GM23338 (cell line): Measurements from ENCODE around the gene CAMSAP2. TPM values are rescaled to one million over a fixed set of nuclear protein-coding genes. Genes with fewer than 3 reads are reported as not detected.

Experiments
- ATAC-seq: fragments of 200-7000 bp; cut with Tn5 transposase; 3 replicates; pipeline ENCODE4 v1.9.1; 2020
- DNase-seq: peaks from one replicate; pipeline ENCODE4 v3.0.0-alpha.2; 2015; ENCODE audit warnings: low spot score
- H2AFZ ChIP-seq: fragments of 200-600 bp; sonication (generic); 2 replicates; pipeline ENCODE4 v1.8.0; 2016; ENCODE audit warnings: antibody characterized with exemption, mild to moderate bottlenecking, moderate library complexity
- H3F3A ChIP-seq: fragments of 200-600 bp; sonication (generic); replicated peaks from 2 replicates; pipeline ENCODE4 v1.8.0; 2017; ENCODE audit warnings: antibody characterized with exemption, mixed run types, low read depth
- H3K27ac ChIP-seq: fragments of 200-600 bp; sonication (generic); 2 replicates; pipeline ENCODE4 v1.6.1; 2016; ENCODE audit warnings: low read depth
- H3K27me3 ChIP-seq: fragments of 200-600 bp; sonication (generic); 2 replicates; pipeline ENCODE4 v1.8.0; 2016; ENCODE audit warnings: mild to moderate bottlenecking, mixed run types, moderate library complexity; ENCODE audit not compliant: insufficient read depth
- H3K36me3 ChIP-seq: fragments of 200-600 bp; sonication (generic); 2 replicates; pipeline ENCODE4 v1.8.0; 2016; ENCODE audit warnings: mild to moderate bottlenecking; ENCODE audit not compliant: insufficient read depth
- H3K4me1 ChIP-seq: fragments of 200-600 bp; sonication (generic); 2 replicates; pipeline ENCODE4 v1.8.0; 2016; ENCODE audit warnings: mild to moderate bottlenecking, moderate library complexity; ENCODE audit not compliant: insufficient read depth
- H3K4me2 ChIP-seq: fragments of 200-600 bp; sonication (generic); 2 replicates; pipeline ENCODE4 v1.7.1; 2017; ENCODE audit warnings: mixed run types
- H3K4me3 ChIP-seq: fragments of 200-600 bp; sonication (generic); 2 replicates; pipeline ENCODE4 v1.6.1; 2016; ENCODE audit warnings: mixed run types
- H3K79me2 ChIP-seq: fragments of 200-600 bp; sonication (generic); replicated peaks from 2 replicates; pipeline ENCODE4 v1.8.0; 2017; ENCODE audit warnings: mild to moderate bottlenecking; ENCODE audit not compliant: insufficient read depth
- H3K9me2 ChIP-seq: fragments of 200-600 bp; sonication (generic); 2 replicates; pipeline ENCODE4 v1.8.0; 2017; ENCODE audit not compliant: insufficient read depth
- H4K20me1 ChIP-seq: fragments of 200-600 bp; sonication (generic); replicated peaks from 2 replicates; pipeline ENCODE4 v1.8.0; 2017; ENCODE audit warnings: mild to moderate bottlenecking; ENCODE audit not compliant: insufficient read depth
- H3K27ac Mint-ChIP-seq: 2 replicates; pipeline ENCODE4 v1.8.0; 2020; ENCODE audit warnings: inconsistent platforms, mild to moderate bottlenecking, moderate library complexity, mixed read lengths
- H3K27me3 Mint-ChIP-seq: 3 replicates; pipeline ENCODE4 v1.8.0; 2022; ENCODE audit warnings: low read depth, mild to moderate bottlenecking, moderate library complexity, mixed read lengths, inconsistent platforms; ENCODE audit not compliant: insufficient read depth, poor library complexity
- H3K36me3 Mint-ChIP-seq: 3 replicates; pipeline ENCODE4 v1.8.0; 2021; ENCODE audit warnings: low read depth, mild to moderate bottlenecking, inconsistent platforms, moderate library complexity, mixed read lengths
- H3K4me1 Mint-ChIP-seq: 3 replicates; pipeline ENCODE4 v1.8.0; 2020; ENCODE audit warnings: mild to moderate bottlenecking, inconsistent platforms, mixed read lengths
- H3K4me3 Mint-ChIP-seq: 3 replicates; pipeline ENCODE4 v1.8.0; 2021; ENCODE audit warnings: moderate library complexity, mild to moderate bottlenecking, inconsistent platforms, mixed read lengths
- H3K9me3 Mint-ChIP-seq: 3 replicates; pipeline ENCODE4 v1.8.0; 2020; ENCODE audit warnings: moderate library complexity, mild to moderate bottlenecking, inconsistent platforms, mixed read lengths
- CREB1 ChIP-seq: fragments of 250-450 bp; sonication (Bioruptor Pico); IDR thresholded peaks from 2 replicates; pipeline ENCODE4 v1.5.0; 2020; ENCODE audit warnings: low read depth, mild to moderate bottlenecking, moderate library complexity
- CTCF ChIP-seq, 2 experiments: fragments of 200-600 bp in 1 of 2; sonication (generic) in 1 of 2; conservative IDR thresholded peaks; 2 replicates each; pipeline versions ENCODE4 v1.5.1 to v1.6.1; 2016 to 2017; ENCODE audit warnings: antibody characterized with exemption in 2 of 2, low read depth in 2 of 2, mild to moderate bottlenecking in 2 of 2, moderate library complexity in 1 of 2
- ETS1 ChIP-seq: IDR thresholded peaks from 2 replicates; pipeline ENCODE4 v1.6.1; 2016; ENCODE audit warnings: antibody characterized with exemption
- EZH2 ChIP-seq: fragments of 200-600 bp; sonication (generic); IDR thresholded peaks from one replicate; pipeline ENCODE4 v1.8.0; 2017; ENCODE audit warnings: antibody characterized with exemption, mild to moderate bottlenecking, low read depth; ENCODE audit not compliant: unreplicated experiment
- EZH2phosphoT487 ChIP-seq: fragments of 200-600 bp; sonication (generic); IDR thresholded peaks from one replicate; pipeline ENCODE4 v1.8.1; 2018; ENCODE audit warnings: antibody characterized with exemption; ENCODE audit not compliant: unreplicated experiment
- JUNB ChIP-seq: IDR thresholded peaks from one replicate; pipeline ENCODE4 v1.6.1; 2016; ENCODE audit warnings: antibody characterized with exemption; ENCODE audit not compliant: unreplicated experiment
- NANOG ChIP-seq: IDR thresholded peaks from 2 replicates; pipeline ENCODE4 v1.6.1; 2016; ENCODE audit warnings: antibody characterized with exemption, borderline replicate concordance
- POLR2AphosphoS5 ChIP-seq: IDR thresholded peaks from 2 replicates; pipeline ENCODE4 v1.6.1; 2016; ENCODE audit warnings: antibody characterized with exemption, low read depth
- REST ChIP-seq: IDR thresholded peaks from one replicate; pipeline ENCODE4 v1.6.1; 2018; ENCODE audit warnings: antibody characterized with exemption; ENCODE audit not compliant: unreplicated experiment
- STAT1 ChIP-seq: IDR thresholded peaks from one replicate; pipeline ENCODE4 v1.6.1; 2016; ENCODE audit warnings: antibody characterized with exemption; ENCODE audit not compliant: unreplicated experiment
- ZNF114 ChIP-seq: fragments of 250-450 bp; sonication (Bioruptor Pico); IDR thresholded peaks from 2 replicates; pipeline ENCODE4 v1.5.0; 2020; ENCODE audit warnings: mild to moderate bottlenecking, moderate library complexity
- ZNF331 ChIP-seq: fragments of 250-450 bp; sonication (Bioruptor Pico); IDR thresholded peaks from 2 replicates; pipeline ENCODE4 v1.5.0; 2020; ENCODE audit warnings: low read depth, mild to moderate bottlenecking, moderate library complexity
- ZNF462 ChIP-seq: fragments of 250-450 bp; sonication (Bioruptor Pico); IDR thresholded peaks from 2 replicates; pipeline ENCODE4 v1.5.0; 2020; ENCODE audit warnings: mild to moderate bottlenecking, moderate library complexity
- polyA plus RNA-seq: library from polyadenylated mRNA; unstranded; fragments of >200 nt; fragmentation: Nextera tagmentation; extraction: Ambion mirVana; gene quantifications from 2 replicates; pipeline ENCODE4 v1.2.1, GENCODE V29; 2016
- total RNA-seq: library from RNA; depleted of rRNA; stranded (reverse); fragments of >200 nt; shearing (Covaris generic); gene quantifications from 2 replicates; pipeline ENCODE4 v1.2.3, GENCODE V29; 2014

CAMSAP2 gene
- total and polyA plus RNA-seq, 2 experiments from 2014 or later = 9.1 to 21.3 TPM

- H3K27ac ChIP-seq = no peak overlapping the region
- H3K4me2 ChIP-seq = 0 out of 2 replicates have a peak overlapping the region, but pooled peaks have one; percentile 6
- H3K4me3 ChIP-seq = no peak overlapping the region
- H2AFZ ChIP-seq = no peak overlapping the region
- H4K20me1 ChIP-seq = no peaks in the 10 kb centered on the region
- H3K27me3 ChIP-seq = no peaks in the 10 kb centered on the region
- H3K79me2 ChIP-seq = peaks cover 19% of the 10 kb centered on the region
- no peaks in the 10 kb centered on the region for H3F3A ChIP-seq
- 0 out of 2 replicates have a peak, but pooled peaks cover 4% of the 10 kb centered on the region for H3K4me1 ChIP-seq
- DNase-seq (peak; percentile 31), ATAC-seq (peak; percentile 73)
- TF ChIP-seq POLR2AphosphoS5 (no peak), EZH2phosphoT487 (no peak), CREB1 (CRISPR knock-in tag) (no peak), ZNF331 (CRISPR knock-in tag) (no peak), STAT1 (no peak), CTCF (conservative IDR thresholded peaks at IDR 0.05; ENCODE audit: low read depth in 2 of 2) (no peak), EZH2 (no peak), REST (no peak), JUNB (no peak), ETS1 (no peak), ZNF114 (CRISPR knock-in tag) (no peak), NANOG (no peak), ZNF462 (CRISPR knock-in tag) (no peak)
- Mint-ChIP-seq H3K27ac (peak overlapping the region; percentile 3; the same call in 1 of the 2 replicates), H3K4me3 (no peak overlapping the region), H3K36me3 (peaks cover 31% of the 10 kb centered on the region), H3K27me3 (no peaks in the 10 kb centered on the region), H3K4me1 (peaks cover 12% of the 10 kb centered on the region), H3K9me3 (peaks cover 19% of the 10 kb centered on the region)
- peaks cover 16% of the 10 kb centered on the region for H3K36me3 ChIP-seq
- H3K9me2 ChIP-seq = no peaks in the 10 kb centered on the region
Observed at GRCh38 chr1:200780545-200781369, 42.1 kb downstream of the CAMSAP2 start.
